ENCODE data around the gene FAM171A2. TPM values are rescaled to one million over a fixed set of nuclear protein-coding genes. Genes with fewer than 3 reads are reported as not detected.
A peak's percentile ranks its signal among the peaks of the same experiment; 100 is the strongest.

FAM171A2 gene
- total RNA-seq, 1 experiment from 2014 or later: 0.30 TPM

GRCh38 chr17:44310188-44310587, 53.5 kb downstream of the FAM171A2 start:
- Mint-ChIP-seq H3K4me3 (ENCODE audit: unreplicated experiment) (no peak overlapping the region), H3K4me1 (ENCODE audit: insufficient read depth, unreplicated experiment) (peaks cover 10% of the 10 kb centered on the region), H3K27ac (ENCODE audit: low read depth, unreplicated experiment) (no peak overlapping the region), H3K36me3 (ENCODE audit: insufficient read depth, unreplicated experiment) (no peaks in the 10 kb centered on the region), H3K27me3 (ENCODE audit: insufficient read depth, unreplicated experiment) (peaks cover 15% of the 10 kb centered on the region), H3K9me3 (ENCODE audit: unreplicated experiment) (no peaks in the 10 kb centered on the region)
- POLR2A ChIA-PET: interaction anchor here (1.0 to 1.3 kb wide), 2 partner anchors 21 to 89 kb away, joined by 3 to 6 read pairs; no protein-coding TSS in a partner anchor
- CTCF ChIA-PET: interaction anchor here (0.5 to 1.1 kb wide), 6 partner anchors 18 to 437 kb away, joined by 3 to 4 read pairs (median 3); no protein-coding TSS in a partner anchor
- no TSS peak for BruUV-seq (replicated peaks)
- TF ChIP-seq CTCF (IDR thresholded peaks at IDR 0.05; ENCODE audit: unreplicated experiment): no peak
- no peak for DNase-seq (ENCODE audit: unreplicated experiment)
- intact Hi-C loops (cut with micrococcal nuclease): no loop called here

DNA sequence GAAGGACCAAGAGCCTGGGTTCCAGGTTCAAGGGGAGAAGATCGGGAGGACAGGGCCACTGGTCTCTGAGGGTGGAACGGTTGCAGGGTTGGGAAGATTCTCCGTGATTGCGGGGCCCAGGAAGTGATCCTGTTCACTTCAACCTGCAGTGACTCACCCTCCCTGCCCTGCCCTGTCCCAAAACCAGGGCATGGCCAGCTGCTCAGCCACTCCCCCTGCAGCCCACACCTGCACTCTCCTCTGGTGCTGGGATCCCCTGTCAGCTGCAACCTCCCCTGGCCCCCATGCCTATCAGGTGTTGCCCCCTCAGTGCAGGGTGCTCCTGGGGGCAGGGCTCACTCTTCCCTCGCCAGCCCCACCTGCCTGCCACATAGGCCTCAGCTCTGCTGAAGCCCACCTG, 54.2 kb downstream of the FAM171A2 start:
- ChIA-PET POLR2A (interaction anchor here (1.3 to 1.9 kb wide), 2 partner anchors 21 to 89 kb away, joined by 6 to 11 read pairs; partner anchors contain the start of gene UBTF), CTCF (interaction anchor here (0.6 to 1.4 kb wide), 6 partner anchors 12 to 106 kb away, joined by 3 to 4 read pairs (median 3); no protein-coding TSS in a partner anchor)
- no peak for TF ChIP-seq CTCF (IDR thresholded peaks at IDR 0.05; ENCODE audit: unreplicated experiment)
- no TSS peak for BruUV-seq (replicated peaks)
- Mint-ChIP-seq H3K4me1 (ENCODE audit: insufficient read depth, unreplicated experiment) (peaks cover 10% of the 10 kb centered on the region), H3K27me3 (ENCODE audit: insufficient read depth, unreplicated experiment) (peaks cover 15% of the 10 kb centered on the region), H3K9me3 (ENCODE audit: unreplicated experiment) (no peaks in the 10 kb centered on the region), H3K36me3 (ENCODE audit: insufficient read depth, unreplicated experiment) (no peaks in the 10 kb centered on the region), H3K27ac (ENCODE audit: low read depth, unreplicated experiment) (no peak overlapping the region), H3K4me3 (ENCODE audit: unreplicated experiment) (no peak overlapping the region)
- peak; percentile 59 for DNase-seq (ENCODE audit: unreplicated experiment)
- intact Hi-C loops (cut with micrococcal nuclease): loop anchor here (5.0 kb wide), 1 partner anchor 72 kb away; no protein-coding TSS in a partner anchor

DNA sequence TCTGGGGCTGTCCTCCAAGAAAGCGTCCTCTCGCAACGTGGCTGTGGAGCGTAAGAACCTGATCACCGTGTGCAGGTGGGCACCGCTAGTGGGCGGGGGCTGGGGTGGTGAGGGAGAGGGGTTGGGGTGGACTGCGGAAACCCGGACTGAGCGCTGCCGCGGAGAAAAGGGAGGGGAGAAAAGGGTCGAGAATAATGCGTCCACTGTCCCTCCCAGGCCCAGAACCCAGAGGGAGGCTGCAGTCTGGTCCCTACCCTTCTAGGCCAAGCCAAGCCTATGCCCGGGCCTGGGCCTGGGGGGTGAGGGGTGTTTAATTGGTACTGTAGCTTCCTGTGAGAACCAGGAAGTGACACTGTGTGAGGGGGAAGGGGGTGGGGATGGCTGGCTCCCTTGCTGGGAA, 54.8 kb downstream of the FAM171A2 start:
- H3K4me3 Mint-ChIP-seq (ENCODE audit: unreplicated experiment): no peak overlapping the region
- intact Hi-C loops (cut with micrococcal nuclease): loop anchor here (5.0 kb wide), 1 partner anchor 72 kb away; no protein-coding TSS in a partner anchor
- no TSS peak for BruUV-seq (replicated peaks)
- no peak overlapping the region for H3K27ac Mint-ChIP-seq (ENCODE audit: low read depth, unreplicated experiment)
- H3K36me3 Mint-ChIP-seq (ENCODE audit: insufficient read depth, unreplicated experiment): no peaks in the 10 kb centered on the region
- H3K9me3 Mint-ChIP-seq (ENCODE audit: unreplicated experiment): no peaks in the 10 kb centered on the region
- CTCF ChIA-PET: interaction anchor here (0.6 to 1.4 kb wide), 5 partner anchors 50 to 107 kb away, joined by 3 to 4 read pairs (median 3); no protein-coding TSS in a partner anchor
- peaks cover 15% of the 10 kb centered on the region for H3K27me3 Mint-ChIP-seq (ENCODE audit: insufficient read depth, unreplicated experiment)
- peaks cover 10% of the 10 kb centered on the region for H3K4me1 Mint-ChIP-seq (ENCODE audit: insufficient read depth, unreplicated experiment)
- POLR2A ChIA-PET: interaction anchor here (0.8 to 1.9 kb wide), 3 partner anchors 22 to 88 kb away, joined by 3 to 11 read pairs (median 6); partner anchors contain the start of gene UBTF
- DNase-seq (ENCODE audit: unreplicated experiment): no peak
- TF ChIP-seq CTCF (IDR thresholded peaks at IDR 0.05; ENCODE audit: unreplicated experiment): no peak

- DNase-seq (ENCODE audit: unreplicated experiment): peak; percentile 71
- H3K9me3 Mint-ChIP-seq (ENCODE audit: unreplicated experiment): no peaks in the 10 kb centered on the region
- ChIA-PET CTCF (interaction anchor here (0.6 to 1.4 kb wide), 5 partner anchors 50 to 106 kb away, joined by 3 to 4 read pairs (median 3); no protein-coding TSS in a partner anchor), POLR2A (interaction anchor here (0.8 to 1.9 kb wide), 2 partner anchors 36 to 88 kb away, joined by 3 to 11 read pairs; partner anchors contain the start of gene UBTF)
- peaks cover 15% of the 10 kb centered on the region for H3K27me3 Mint-ChIP-seq (ENCODE audit: insufficient read depth, unreplicated experiment)
- H3K27ac Mint-ChIP-seq (ENCODE audit: low read depth, unreplicated experiment): no peak within 1 kb of the TSS
- no peaks in the 10 kb centered on the region for H3K36me3 Mint-ChIP-seq (ENCODE audit: insufficient read depth, unreplicated experiment)
- H3K4me1 Mint-ChIP-seq (ENCODE audit: insufficient read depth, unreplicated experiment): peaks cover 10% of the 10 kb centered on the region
- no TSS peak for BruUV-seq (replicated peaks)
- intact Hi-C loops (cut with micrococcal nuclease): loop anchor here (5.0 kb wide), 1 partner anchor 71 kb away; no protein-coding TSS in a partner anchor
- TF ChIP-seq CTCF (IDR thresholded peaks at IDR 0.05; ENCODE audit: unreplicated experiment): no peak
- H3K4me3 Mint-ChIP-seq (ENCODE audit: unreplicated experiment): peak within 1 kb of the TSS; percentile 68
Observed at GRCh38 chr17:44308320-44308818, 55.3 kb downstream of the FAM171A2 start, which contains the start of gene RUNDC3A. Gene RUNDC3A, plus strand, starts transcription at chr17:44308601. Its CDS starts 232 bp downstream, at chr17:44308833.

Measured in MCF 10A (cell line).